Ishikawa (cell line): Measurements from ENCODE around the gene MYPN.

Source experiments
- CEBPB ChIP-seq: IDR thresholded peaks from 2 replicates; pipeline ENCODE4 v1.6.1; 2012
- CREB1 ChIP-seq: IDR thresholded peaks from 2 replicates; pipeline ENCODE4 v1.6.1; 2012; ENCODE audit warnings: low read depth
- EGR1 ChIP-seq: IDR thresholded peaks from 2 replicates; pipeline ENCODE4 v1.6.1; 2012
- EP300 ChIP-seq: IDR thresholded peaks from 2 replicates; pipeline ENCODE4 v1.6.1; 2012; ENCODE audit warnings: borderline replicate concordance
- FOXM1 ChIP-seq: IDR thresholded peaks from 2 replicates; pipeline ENCODE4 v1.6.1; 2012; ENCODE audit warnings: low read depth, borderline replicate concordance
- MAX ChIP-seq: IDR thresholded peaks from 2 replicates; pipeline ENCODE4 v1.6.1; 2012
- NFIC ChIP-seq: IDR thresholded peaks from 2 replicates; pipeline ENCODE4 v1.6.1; 2012
- RAD21 ChIP-seq: IDR thresholded peaks from 2 replicates; pipeline ENCODE4 v1.6.1; 2012; ENCODE audit warnings: low read depth
- REST ChIP-seq: IDR thresholded peaks from 2 replicates; pipeline ENCODE4 v1.6.1; 2012; ENCODE audit warnings: low read depth, mild to moderate bottlenecking
- TAF1 ChIP-seq: IDR thresholded peaks from 2 replicates; pipeline ENCODE4 v1.6.1; 2012; ENCODE audit warnings: low read depth, mild to moderate bottlenecking
- TCF12 ChIP-seq: IDR thresholded peaks from 2 replicates; pipeline ENCODE4 v1.6.1; 2012; ENCODE audit warnings: low read depth
- TEAD4 ChIP-seq: IDR thresholded peaks from 2 replicates; pipeline ENCODE4 v1.6.1; 2012
- USF1 ChIP-seq: IDR thresholded peaks from 2 replicates; pipeline ENCODE4 v1.6.1; 2012
- YY1 ChIP-seq: IDR thresholded peaks from 2 replicates; pipeline ENCODE4 v1.6.1; 2012; ENCODE audit warnings: low read depth
- ZBTB7A ChIP-seq: IDR thresholded peaks from 2 replicates; pipeline ENCODE4 v1.6.1; 2012; ENCODE audit warnings: low read depth

The MYPN gene, protein sequence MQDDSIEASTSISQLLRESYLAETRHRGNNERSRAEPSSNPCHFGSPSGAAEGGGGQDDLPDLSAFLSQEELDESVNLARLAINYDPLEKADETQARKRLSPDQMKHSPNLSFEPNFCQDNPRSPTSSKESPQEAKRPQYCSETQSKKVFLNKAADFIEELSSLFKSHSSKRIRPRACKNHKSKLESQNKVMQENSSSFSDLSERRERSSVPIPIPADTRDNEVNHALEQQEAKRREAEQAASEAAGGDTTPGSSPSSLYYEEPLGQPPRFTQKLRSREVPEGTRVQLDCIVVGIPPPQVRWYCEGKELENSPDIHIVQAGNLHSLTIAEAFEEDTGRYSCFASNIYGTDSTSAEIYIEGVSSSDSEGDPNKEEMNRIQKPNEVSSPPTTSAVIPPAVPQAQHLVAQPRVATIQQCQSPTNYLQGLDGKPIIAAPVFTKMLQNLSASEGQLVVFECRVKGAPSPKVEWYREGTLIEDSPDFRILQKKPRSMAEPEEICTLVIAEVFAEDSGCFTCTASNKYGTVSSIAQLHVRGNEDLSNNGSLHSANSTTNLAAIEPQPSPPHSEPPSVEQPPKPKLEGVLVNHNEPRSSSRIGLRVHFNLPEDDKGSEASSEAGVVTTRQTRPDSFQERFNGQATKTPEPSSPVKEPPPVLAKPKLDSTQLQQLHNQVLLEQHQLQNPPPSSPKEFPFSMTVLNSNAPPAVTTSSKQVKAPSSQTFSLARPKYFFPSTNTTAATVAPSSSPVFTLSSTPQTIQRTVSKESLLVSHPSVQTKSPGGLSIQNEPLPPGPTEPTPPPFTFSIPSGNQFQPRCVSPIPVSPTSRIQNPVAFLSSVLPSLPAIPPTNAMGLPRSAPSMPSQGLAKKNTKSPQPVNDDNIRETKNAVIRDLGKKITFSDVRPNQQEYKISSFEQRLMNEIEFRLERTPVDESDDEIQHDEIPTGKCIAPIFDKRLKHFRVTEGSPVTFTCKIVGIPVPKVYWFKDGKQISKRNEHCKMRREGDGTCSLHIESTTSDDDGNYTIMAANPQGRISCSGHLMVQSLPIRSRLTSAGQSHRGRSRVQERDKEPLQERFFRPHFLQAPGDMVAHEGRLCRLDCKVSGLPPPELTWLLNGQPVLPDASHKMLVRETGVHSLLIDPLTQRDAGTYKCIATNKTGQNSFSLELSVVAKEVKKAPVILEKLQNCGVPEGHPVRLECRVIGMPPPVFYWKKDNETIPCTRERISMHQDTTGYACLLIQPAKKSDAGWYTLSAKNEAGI (N-terminal part only)

GRCh38 chr10:68109331-68109730 lies at the start of gene MYPN:
Gene MYPN, plus strand, starts transcription at chr10:68109488. Its CDS starts 11,951 bp downstream, at chr10:68121439.
- TF ChIP-seq YY1: no peak
- no peak for TF ChIP-seq EGR1
- TF ChIP-seq REST: no peak
- no peak for TF ChIP-seq FOXM1
- TF ChIP-seq TEAD4: no peak
- no peak for TF ChIP-seq ZBTB7A

DNA sequence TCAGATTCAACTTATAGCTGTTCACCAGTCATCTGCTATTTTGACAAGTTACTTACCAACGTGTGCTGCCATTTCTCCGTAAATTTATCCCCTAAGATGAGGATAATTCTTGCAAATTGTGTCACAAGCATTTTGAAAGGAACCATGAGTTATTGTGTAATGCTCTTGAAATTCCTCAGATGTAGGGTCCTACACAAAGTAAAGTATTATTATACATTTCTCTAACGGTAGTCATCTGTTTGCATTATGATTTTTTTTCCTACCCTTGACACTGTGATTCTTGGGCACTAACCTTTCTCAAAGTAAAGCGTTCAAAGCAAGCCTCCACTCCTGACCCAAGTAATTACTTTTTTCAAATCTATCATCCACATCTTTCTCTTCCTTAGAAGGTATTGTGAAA lies 42.3 kb upstream of the MYPN start:
- TF ChIP-seq CEBPB (no peak), EGR1 (no peak), CREB1 (no peak), EP300 (no peak), YY1 (no peak), ZBTB7A (no peak), MAX (no peak), REST (no peak), RAD21 (no peak)

DNA sequence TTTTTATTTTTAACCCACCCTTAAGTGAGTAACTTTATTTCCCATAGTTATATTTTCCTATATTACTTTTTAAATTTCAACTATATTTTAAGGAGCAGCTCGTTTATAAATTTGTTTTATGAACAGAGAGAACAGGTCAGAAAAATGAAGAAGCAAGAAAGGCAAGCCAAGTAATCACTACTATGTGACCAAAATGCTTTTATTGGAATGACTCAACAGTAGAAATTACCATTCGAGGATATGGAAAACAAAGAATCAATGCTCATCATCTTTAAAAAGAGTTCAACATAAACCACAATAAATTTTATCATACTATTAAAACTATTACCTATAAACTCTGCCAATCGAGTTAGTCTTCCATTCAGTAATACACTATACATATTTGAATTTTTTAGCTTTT lies 41.8 kb upstream of the MYPN start:
- TF ChIP-seq EP300 (no peak), CREB1 (no peak), REST (no peak), EGR1 (no peak), YY1 (no peak), TCF12 (no peak), FOXM1 (no peak), RAD21 (no peak), TEAD4 (no peak), MAX (no peak), NFIC (no peak), ZBTB7A (no peak), TAF1 (no peak), CEBPB (no peak), USF1 (no peak)

DNA sequence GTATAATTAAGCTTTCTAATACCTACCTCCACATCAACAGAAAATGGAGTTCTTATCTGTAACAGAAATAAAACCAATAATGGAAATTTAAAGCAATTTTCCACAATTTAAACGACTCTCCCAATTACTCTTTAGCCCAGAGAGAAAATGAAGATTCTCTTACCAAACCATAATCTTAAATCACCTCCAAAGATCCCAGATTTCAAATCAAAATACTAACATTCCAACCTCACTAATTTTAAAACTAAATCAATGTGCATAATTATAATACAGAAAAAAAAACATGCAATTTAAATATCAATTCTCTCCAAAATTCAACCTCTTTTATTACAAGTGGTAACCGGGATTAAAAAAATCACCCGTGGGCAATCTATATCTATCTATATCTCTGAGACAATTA lies 35.7 kb upstream of the MYPN start:
- TF ChIP-seq EP300 (no peak), ZBTB7A (no peak), CEBPB (no peak), YY1 (no peak), CREB1 (no peak), TCF12 (no peak), REST (no peak), TEAD4 (no peak)
